ENCODE measurements around the gene CACNG3.
"Not testable (repeated sequence)": the region's sequence is repeated elsewhere in the genome, so short reads cannot be mapped to it uniquely, and the experiment has no call there.

GRCh38 chr16:24343829-24344228 is 87.7 kb downstream of the CACNG3 start:
- not testable (repeated sequence) for TF ChIP-seq CTCF, POLR2A (IDR thresholded peaks at IDR 0.05)
